SH-SY5Y (cell line): ENCODE data around the gene GBP4.
A peak's percentile ranks its signal among the peaks of the same experiment; 100 is the strongest.

ENCODE experiments used
- GATA2 ChIP-seq: IDR thresholded peaks from 2 replicates; pipeline ENCODE4 v1.6.1; 2011; ENCODE audit warnings: mild to moderate bottlenecking, low read depth, low read length
- GATA3 ChIP-seq: IDR thresholded peaks from 2 replicates; pipeline ENCODE4 v1.6.1; 2011; ENCODE audit warnings: low read depth, mild to moderate bottlenecking, low read length, moderate library complexity

GBP4 gene, protein sequence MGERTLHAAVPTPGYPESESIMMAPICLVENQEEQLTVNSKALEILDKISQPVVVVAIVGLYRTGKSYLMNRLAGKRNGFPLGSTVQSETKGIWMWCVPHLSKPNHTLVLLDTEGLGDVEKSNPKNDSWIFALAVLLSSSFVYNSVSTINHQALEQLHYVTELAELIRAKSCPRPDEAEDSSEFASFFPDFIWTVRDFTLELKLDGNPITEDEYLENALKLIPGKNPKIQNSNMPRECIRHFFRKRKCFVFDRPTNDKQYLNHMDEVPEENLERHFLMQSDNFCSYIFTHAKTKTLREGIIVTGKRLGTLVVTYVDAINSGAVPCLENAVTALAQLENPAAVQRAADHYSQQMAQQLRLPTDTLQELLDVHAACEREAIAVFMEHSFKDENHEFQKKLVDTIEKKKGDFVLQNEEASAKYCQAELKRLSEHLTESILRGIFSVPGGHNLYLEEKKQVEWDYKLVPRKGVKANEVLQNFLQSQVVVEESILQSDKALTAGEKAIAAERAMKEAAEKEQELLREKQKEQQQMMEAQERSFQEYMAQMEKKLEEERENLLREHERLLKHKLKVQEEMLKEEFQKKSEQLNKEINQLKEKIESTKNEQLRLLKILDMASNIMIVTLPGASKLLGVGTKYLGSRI

DNA sequence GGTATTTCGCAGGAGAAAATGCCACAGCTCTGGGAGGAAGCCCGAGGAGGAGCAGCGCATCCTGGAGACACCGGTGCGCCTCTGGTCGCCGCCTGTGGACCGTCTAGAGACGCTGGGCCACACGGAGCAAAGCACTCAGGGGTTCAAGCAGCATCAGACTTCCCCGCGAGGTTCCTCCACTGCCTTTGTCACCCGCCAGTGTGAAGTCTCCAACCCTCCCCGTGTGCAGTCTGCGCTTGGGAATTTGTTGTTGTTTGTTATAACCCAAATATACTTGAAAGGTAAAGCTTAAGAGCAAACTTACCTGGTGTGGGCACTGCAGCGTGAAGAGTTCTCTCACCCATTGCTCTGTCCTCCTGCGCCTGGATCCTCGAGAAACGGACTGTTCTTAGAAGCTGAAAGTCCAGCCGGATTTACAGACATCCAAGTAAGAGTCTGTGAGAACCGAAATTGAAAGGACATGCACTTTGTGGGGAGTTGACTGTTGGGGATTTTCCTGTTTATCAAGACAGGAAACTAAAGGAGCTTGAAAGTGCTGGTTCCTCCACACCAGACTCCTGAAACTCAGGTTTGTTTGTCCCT, at the start of gene GBP4:
Gene GBP4 (minus strand): TSS at position 452 of the 582 bp plus-strand sequence. CDS start 108 bp downstream, at position 344.
- TF ChIP-seq GATA2 (no peak), GATA3 (no peak)

DNA sequence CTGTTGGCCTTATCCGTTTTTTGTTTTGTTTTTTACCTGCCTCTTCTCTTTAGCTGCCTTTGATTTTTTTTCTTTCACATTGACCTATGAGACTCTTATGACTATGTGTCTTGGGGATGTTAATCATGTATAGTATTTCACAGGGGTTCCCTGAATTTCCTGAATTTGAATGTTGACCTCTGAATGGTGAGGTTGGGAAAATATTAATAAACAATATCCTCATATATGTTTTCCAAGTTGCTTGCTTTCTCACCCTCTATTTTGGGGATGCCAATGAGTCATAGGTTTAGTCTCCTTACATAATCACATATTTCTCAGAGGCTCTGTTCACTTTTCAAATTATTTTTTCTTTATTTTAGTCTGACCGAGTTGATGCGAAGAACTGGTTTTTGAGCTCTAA, 44.3 kb upstream of the GBP4 start:
- TF ChIP-seq GATA2: no peak
- no peak for TF ChIP-seq GATA3

DNA sequence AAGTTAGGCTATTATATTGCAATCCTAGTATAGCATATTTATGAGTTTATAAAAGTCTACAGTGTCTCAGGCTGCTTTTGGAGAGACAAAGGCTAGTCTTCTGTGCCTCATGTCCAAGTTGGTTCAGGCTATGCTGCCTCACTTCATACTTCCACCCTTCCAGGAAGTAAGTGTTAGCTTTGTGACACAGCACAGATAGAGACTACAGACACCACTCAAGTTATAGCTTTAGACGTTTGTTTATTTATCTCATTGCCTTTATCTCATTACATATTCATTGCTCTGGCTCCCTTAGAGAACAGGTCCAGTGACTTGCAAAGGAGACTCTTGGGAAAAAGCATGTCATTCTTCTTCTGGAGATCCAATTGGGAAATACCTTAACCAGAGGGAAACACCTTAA, 22.6 kb upstream of the GBP4 start:
- TF ChIP-seq GATA3 (no peak), GATA2 (no peak)

DNA sequence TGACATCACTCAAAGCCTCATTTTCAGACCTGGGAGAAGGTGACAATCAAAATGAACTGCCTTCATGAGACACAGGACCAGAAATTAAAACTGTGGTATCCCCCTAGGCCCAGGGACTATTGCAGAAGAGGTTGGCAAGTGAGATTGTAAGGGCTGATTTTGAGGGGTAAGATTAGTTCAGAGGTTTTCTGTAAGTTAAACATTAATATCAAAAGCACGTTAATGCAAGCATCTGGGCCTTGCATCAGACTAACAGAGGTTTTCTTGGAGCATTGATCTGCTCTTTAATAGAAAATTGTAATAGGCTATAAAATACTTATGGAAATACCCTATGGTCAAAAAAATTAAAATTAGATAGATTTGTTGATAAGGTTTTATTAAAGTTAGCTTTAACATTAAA, 14.6 kb upstream of the GBP4 start:
- no peak for TF ChIP-seq GATA2
- TF ChIP-seq GATA3: no peak

DNA sequence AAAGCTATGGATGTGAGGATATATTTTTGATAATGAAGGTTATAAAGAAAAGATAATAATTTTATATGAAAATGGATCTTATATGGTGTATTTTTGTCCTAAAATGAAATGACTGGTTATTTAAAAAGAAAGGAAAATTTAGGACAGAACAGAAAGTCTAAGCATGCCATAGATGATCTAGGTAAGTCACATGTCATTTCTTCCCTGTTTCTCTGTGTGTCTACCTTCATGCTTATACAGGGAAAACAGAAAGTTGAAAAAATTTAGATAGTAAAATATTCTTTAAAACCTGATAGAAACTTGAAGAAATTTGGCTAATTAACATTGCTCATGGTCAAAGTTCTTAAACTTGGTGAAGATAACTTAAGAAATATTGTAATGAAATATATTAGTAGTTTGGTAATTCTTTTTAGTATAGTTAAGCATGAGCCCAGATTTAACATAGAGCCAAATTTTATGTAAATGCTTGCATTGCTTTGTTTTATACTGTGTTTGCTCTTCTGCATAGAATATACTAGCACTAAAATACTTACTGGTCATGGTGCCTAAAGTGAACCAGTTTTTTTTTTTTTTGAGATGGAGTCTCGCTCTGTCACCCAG, 12.4 kb upstream of the GBP4 start:
- TF ChIP-seq GATA3 (no peak), GATA2 (no peak)

DNA sequence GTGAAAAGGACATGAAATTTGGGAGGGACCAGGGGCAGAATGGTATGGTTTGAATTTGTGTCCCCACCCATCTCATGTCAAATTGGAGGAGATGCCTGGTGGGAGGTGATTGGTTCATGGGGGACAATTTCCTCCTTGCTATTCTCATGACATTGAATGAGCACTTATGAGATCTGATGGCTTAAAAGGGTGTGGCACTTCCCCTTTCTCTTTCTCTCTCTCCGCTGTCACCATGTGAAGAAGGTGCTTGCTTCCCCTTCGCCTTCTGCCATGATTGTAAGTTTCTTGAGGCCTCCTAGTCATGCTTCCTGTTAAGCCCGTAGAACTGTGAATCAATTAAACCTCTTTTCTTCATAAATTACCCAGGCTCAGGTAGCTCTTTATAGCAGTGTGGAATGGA, 7.6 kb upstream of the GBP4 start:
- TF ChIP-seq GATA2 (no peak), GATA3 (no peak)

DNA sequence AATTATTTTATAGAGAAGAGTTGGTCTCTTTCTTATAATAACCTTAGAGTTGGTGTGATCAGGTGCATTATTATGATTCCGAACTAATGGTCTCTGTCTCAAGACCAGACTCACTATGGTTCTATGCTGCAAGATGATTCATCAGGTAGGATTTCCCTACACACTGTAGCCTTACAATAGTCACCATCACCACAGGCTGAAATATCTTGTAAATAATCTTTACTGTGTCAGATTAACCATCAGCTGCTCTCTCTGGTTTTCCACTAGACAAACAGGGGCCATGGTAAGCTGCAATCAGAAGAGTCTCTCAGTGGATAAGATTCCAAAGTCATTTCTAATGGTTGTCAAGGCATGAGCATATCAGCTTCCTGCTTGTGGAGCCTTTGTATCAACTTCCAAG, 4.4 kb upstream of the GBP4 start:
- TF ChIP-seq GATA3 (no peak), GATA2 (no peak)

DNA sequence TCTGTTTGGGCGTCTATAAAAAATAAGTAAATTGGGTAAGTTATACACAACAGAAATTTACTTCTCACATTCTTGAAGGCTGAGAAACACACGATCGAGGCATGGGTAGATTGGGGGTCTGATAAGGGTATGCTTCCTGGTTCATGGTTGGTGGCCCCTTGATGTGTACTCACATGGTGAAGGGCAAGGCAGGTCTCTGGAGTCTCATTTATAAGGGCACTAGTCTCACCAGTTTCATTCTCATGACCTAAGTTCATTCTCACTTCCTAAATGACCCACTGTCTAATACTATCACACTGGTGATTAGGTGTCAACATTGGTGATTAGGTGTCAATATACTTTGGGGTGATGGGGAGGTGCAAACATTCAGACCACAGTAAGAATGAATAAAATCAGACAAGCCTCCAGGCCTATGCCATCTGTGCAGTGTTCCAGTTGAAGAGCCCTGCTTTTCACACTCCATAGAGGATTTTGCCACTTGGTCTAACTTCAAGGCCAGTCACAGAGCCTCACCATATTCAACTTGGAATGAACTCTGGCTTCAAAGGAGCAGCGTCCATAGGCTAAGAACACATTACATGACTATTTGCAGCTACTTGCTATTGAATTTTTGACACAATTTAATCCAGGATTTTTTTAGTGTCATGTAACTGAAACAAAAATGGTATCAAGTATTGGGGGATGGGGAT, 2.5 kb upstream of the GBP4 start:
- TF ChIP-seq GATA3 (peak; percentile 92), GATA2 (peak; percentile 79; the same call in 1 of the 2 replicates)

DNA sequence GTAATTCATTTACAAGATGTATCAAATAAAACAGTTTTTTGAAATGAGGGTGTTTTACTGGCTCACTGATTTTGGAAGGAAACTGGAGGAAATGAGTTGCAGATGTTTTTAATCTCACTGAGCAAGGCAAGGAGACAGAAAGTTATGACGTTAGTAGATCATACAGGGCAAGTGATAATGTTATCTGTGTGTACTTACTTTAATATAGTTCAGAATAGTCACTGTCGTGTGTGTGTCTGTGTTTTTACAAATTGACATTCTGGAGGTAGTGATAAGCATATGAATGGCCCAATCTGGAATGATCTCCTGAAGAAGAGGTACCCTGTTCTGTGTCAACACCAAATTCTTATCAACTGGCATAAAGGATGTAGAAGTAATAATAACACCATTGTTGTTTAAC, 1.9 kb upstream of the GBP4 start:
- TF ChIP-seq GATA3 (peak; percentile 98), GATA2 (no peak)

DNA sequence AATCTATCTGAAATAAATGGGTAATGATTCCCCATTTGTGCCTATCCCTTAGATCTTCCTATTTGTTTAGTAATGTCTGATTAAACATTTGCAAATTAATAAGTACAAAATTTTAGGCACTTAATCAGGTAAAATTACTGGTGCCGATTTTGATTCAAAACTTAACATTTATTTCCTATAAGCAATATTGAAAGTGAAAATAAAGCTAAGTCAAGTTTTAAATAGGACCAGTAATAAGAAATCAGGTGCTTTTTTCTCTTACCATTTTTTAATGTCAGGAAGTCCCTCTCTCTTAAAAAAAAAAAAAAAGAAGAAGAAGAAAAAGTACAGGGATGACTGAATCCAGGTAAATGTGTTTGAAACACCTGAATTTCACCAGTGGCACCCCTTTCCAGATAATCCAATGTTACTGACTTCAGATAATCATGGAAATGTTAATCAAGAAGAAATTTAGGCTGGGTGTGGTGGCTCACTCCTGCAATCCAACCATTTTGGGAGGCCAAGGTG, 836 bp upstream of the GBP4 start:
- TF ChIP-seq GATA3 (no peak), GATA2 (no peak)

DNA sequence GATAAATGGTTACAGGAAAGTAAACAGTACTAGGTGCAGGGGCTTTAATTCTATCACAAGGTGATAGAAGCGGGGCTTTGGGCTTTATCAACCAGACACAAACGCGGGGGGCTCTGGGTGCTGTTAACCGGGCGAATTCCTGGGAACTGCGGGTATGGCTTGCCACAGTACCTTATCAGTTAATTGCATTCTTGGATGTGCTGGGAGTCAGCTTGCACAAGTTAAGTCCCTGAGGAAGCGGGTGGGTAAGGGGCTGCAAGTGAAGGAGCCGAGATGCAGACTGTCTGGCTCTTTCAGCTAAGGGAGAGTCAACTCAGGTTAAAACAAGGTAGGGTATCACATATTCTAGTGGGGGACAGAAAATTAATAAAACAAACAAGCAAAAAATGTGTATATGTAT, 661 bp downstream of the GBP4 start:
- no peak for TF ChIP-seq GATA2
- TF ChIP-seq GATA3: no peak

DNA sequence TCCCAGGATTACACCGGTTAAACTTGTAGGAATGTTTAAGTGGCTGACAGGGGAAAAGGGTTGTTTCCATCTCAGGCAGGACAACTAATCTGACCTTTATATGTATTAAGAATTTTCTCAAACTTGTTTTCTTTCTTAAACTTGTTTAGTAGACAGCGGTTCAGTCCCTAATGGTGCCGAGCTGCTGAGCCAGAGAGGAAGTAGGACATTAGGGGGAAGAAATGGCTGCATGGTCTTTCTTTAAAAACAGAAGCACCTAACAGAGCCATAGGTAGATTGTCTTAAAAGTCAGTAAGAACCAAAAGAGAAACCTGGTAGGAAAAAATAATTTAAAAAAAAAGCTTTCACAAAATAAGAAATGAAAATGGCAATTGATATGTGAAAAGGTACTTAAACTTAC, 3.3 kb downstream of the GBP4 start:
- TF ChIP-seq GATA3: no peak
- TF ChIP-seq GATA2: no peak

DNA sequence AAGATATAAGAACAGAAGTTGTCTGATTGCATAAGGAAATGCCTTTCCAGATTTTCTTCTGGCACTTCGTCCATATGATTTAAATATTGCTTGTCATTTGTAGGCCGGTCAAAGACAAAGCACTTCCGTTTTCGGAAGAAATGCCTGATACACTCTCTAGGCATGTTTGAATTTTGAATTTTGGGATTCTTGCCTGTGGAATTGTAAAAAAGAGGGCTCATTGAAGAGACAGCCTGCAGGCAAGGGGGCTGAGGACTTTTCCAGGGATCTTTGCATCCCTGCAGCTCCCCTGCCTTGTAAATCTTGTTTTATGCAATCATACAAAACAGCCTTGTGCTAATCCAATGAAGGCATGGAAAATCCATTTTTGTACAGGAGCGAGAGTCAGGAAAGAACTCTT, 7.4 kb downstream of the GBP4 start:
- no peak for TF ChIP-seq GATA2

DNA sequence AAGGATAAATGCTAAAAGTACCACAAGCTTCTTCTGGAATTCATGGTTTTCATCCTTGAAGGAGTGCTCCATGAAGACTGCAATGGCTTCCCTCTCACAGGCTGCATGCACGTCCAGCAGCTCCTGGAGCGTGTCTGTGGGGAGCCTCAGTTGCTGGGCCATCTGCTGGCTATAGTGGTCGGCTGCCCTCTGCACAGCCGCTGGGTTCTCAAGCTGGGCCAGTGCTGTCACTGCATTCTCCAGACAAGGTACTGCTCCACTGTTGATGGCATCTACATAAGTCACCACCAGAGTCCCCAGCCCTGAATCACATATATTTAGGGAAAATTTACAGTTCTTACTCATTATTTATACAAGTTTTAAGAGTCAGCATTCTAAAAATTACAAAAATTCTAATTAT, 8.7 kb downstream of the GBP4 start:
- TF ChIP-seq GATA2 (no peak), GATA3 (no peak)
